T-helper 1 cell treated with Interleukin-12 subunit alpha and Interleukin-12 subunit beta and Interleukin-4 antibody, amounts not matched to agents 30 μg/mL and 1 μg/mL, for 36 hours (primary cell): ENCODE measurements around the gene ULK1.

Source experiments
- H3K27ac Mint-ChIP-seq: one replicate; pipeline ENCODE4 v1.8.0; 2021; ENCODE audit warnings: mild to moderate bottlenecking, mixed read lengths
- H3K27me3 Mint-ChIP-seq: one replicate; pipeline ENCODE4 v1.8.0; 2021; ENCODE audit warnings: low read depth, mixed read lengths
- H3K36me3 Mint-ChIP-seq: one replicate; pipeline ENCODE4 v1.8.0; 2021; ENCODE audit warnings: low read depth, mixed read lengths
- H3K4me1 Mint-ChIP-seq: one replicate; pipeline ENCODE4 v1.8.0; 2021; ENCODE audit warnings: low read depth, mixed read lengths
- H3K4me3 Mint-ChIP-seq: one replicate; pipeline ENCODE4 v1.8.0; 2021; ENCODE audit warnings: mild to moderate bottlenecking, moderate library complexity, mixed read lengths
- H3K9me3 Mint-ChIP-seq: one replicate; pipeline ENCODE4 v1.8.0; 2021; ENCODE audit warnings: mixed read lengths

The ULK1 gene

GRCh38 chr12:131894313-131894860 lies at the start of gene ULK1:
Gene ULK1, plus strand, starts transcription at chr12:131894622. Its CDS starts 380 bp downstream, at chr12:131895002.
- peaks cover 4% of the 10 kb centered on the region for H3K4me1 Mint-ChIP-seq
- H3K27ac Mint-ChIP-seq = peak within 1 kb of the TSS; percentile 82

GRCh38 chr12:131844656-131845055 lies 49.8 kb upstream of the ULK1 start:
- Mint-ChIP-seq H3K4me3 (no peak overlapping the region), H3K27me3 (no peaks in the 10 kb centered on the region), H3K27ac (no peak overlapping the region), H3K36me3 (no peaks in the 10 kb centered on the region), H3K4me1 (no peaks in the 10 kb centered on the region), H3K9me3 (no peaks in the 10 kb centered on the region)

More at GRCh38 chr12:131894313-131894860, at the start of gene ULK1:
- no peaks in the 10 kb centered on the region for H3K9me3 Mint-ChIP-seq
- peak within 1 kb of the TSS; percentile 84 for H3K4me3 Mint-ChIP-seq
- no peaks in the 10 kb centered on the region for H3K27me3 Mint-ChIP-seq
- no peaks in the 10 kb centered on the region for H3K36me3 Mint-ChIP-seq

GRCh38 chr12:131845121-131845520 lies 49.3 kb upstream of the ULK1 start:
- H3K27me3 Mint-ChIP-seq = no peaks in the 10 kb centered on the region
- H3K36me3 Mint-ChIP-seq = no peaks in the 10 kb centered on the region

GRCh38 chr12:131847456-131847855 lies 47.0 kb upstream of the ULK1 start:
- no peak overlapping the region for H3K4me3 Mint-ChIP-seq
- no peaks in the 10 kb centered on the region for H3K9me3 Mint-ChIP-seq
- no peak overlapping the region for H3K27ac Mint-ChIP-seq
- H3K27me3 Mint-ChIP-seq = no peaks in the 10 kb centered on the region
- H3K36me3 Mint-ChIP-seq = no peaks in the 10 kb centered on the region
- H3K4me1 Mint-ChIP-seq = no peaks in the 10 kb centered on the region

More at GRCh38 chr12:131845121-131845520, 49.3 kb upstream of the ULK1 start:
- Mint-ChIP-seq H3K4me1 (no peaks in the 10 kb centered on the region), H3K9me3 (no peaks in the 10 kb centered on the region), H3K4me3 (no peak overlapping the region), H3K27ac (no peak overlapping the region)

- H3K27me3 Mint-ChIP-seq = no peaks in the 10 kb centered on the region
- no peaks in the 10 kb centered on the region for H3K4me1 Mint-ChIP-seq
- H3K27ac Mint-ChIP-seq = no peak overlapping the region
- H3K9me3 Mint-ChIP-seq = no peaks in the 10 kb centered on the region
- H3K4me3 Mint-ChIP-seq = no peak overlapping the region
- no peaks in the 10 kb centered on the region for H3K36me3 Mint-ChIP-seq
Observed at GRCh38 chr12:131848753-131849152, 45.7 kb upstream of the ULK1 start.

- Mint-ChIP-seq H3K27ac (no peak overlapping the region), H3K27me3 (no peaks in the 10 kb centered on the region), H3K4me3 (no peak overlapping the region), H3K9me3 (no peaks in the 10 kb centered on the region), H3K36me3 (no peaks in the 10 kb centered on the region), H3K4me1 (no peaks in the 10 kb centered on the region)
Observed at GRCh38 chr12:131849700-131850553, 44.5 kb upstream of the ULK1 start.

- Mint-ChIP-seq H3K9me3 (no peaks in the 10 kb centered on the region), H3K4me1 (no peaks in the 10 kb centered on the region), H3K36me3 (no peaks in the 10 kb centered on the region), H3K27me3 (no peaks in the 10 kb centered on the region), H3K27ac (no peak overlapping the region), H3K4me3 (no peak overlapping the region)
Observed at GRCh38 chr12:131850856-131851559, 43.4 kb upstream of the ULK1 start.

GRCh38 chr12:131851741-131852550 lies 42.5 kb upstream of the ULK1 start:
- Mint-ChIP-seq H3K4me1 (no peaks in the 10 kb centered on the region), H3K9me3 (no peaks in the 10 kb centered on the region), H3K36me3 (no peaks in the 10 kb centered on the region), H3K27me3 (no peaks in the 10 kb centered on the region), H3K4me3 (no peak overlapping the region), H3K27ac (no peak overlapping the region)

- Mint-ChIP-seq H3K4me3 (no peak overlapping the region), H3K9me3 (no peaks in the 10 kb centered on the region), H3K4me1 (no peaks in the 10 kb centered on the region), H3K36me3 (no peaks in the 10 kb centered on the region), H3K27me3 (no peaks in the 10 kb centered on the region), H3K27ac (no peak overlapping the region)
Observed at GRCh38 chr12:131852551-131853299, 41.7 kb upstream of the ULK1 start.

GRCh38 chr12:131853832-131854797 lies 40.3 kb upstream of the ULK1 start:
- Mint-ChIP-seq H3K27me3 (no peaks in the 10 kb centered on the region), H3K4me3 (no peak overlapping the region), H3K4me1 (no peaks in the 10 kb centered on the region), H3K9me3 (no peaks in the 10 kb centered on the region), H3K27ac (no peak overlapping the region), H3K36me3 (no peaks in the 10 kb centered on the region)

GRCh38 chr12:131854861-131855476 lies 39.5 kb upstream of the ULK1 start:
- H3K27me3 Mint-ChIP-seq = no peaks in the 10 kb centered on the region
- no peaks in the 10 kb centered on the region for H3K9me3 Mint-ChIP-seq
- H3K27ac Mint-ChIP-seq = no peak overlapping the region
- H3K4me1 Mint-ChIP-seq = no peaks in the 10 kb centered on the region
- no peaks in the 10 kb centered on the region for H3K36me3 Mint-ChIP-seq
- H3K4me3 Mint-ChIP-seq = no peak overlapping the region

GRCh38 chr12:131855521-131856142 lies 38.8 kb upstream of the ULK1 start:
- no peaks in the 10 kb centered on the region for H3K36me3 Mint-ChIP-seq
- H3K9me3 Mint-ChIP-seq = no peaks in the 10 kb centered on the region
- no peaks in the 10 kb centered on the region for H3K27me3 Mint-ChIP-seq

More at GRCh38 chr12:131855521-131856142, 38.8 kb upstream of the ULK1 start:
- Mint-ChIP-seq H3K4me3 (no peak overlapping the region), H3K27ac (no peak overlapping the region), H3K4me1 (peaks cover 3% of the 10 kb centered on the region)
